GM12892 (cell line): ENCODE data around the gene TEX22.

Source experiments
- DNase-seq: peaks from one replicate; pipeline ENCODE4 v3.0.0; 2011; ENCODE audit not compliant: insufficient read length
- FAIRE-seq: peaks from 2 replicates; lab custom pipeline; 2011; peaks lifted over from hg19 to GRCh38; lab: Jason Lieb, UNC
- POLR2A ChIP-seq: IDR thresholded peaks from 2 replicates; pipeline ENCODE4 v1.6.1; 2011; ENCODE audit warnings: low read depth, low read length, control low read depth
- POLR2AphosphoS5 ChIP-seq: IDR thresholded peaks from 2 replicates; pipeline ENCODE4 v1.6.1; 2011; ENCODE audit warnings: low read depth, low read length, control low read depth
- TAF1 ChIP-seq: IDR thresholded peaks from 2 replicates; pipeline ENCODE4 v1.6.1; 2011; ENCODE audit warnings: low read depth, mild to moderate bottlenecking, control low read depth, low read length, borderline replicate concordance

The TEX22 gene

GRCh38 chr14:105437723-105438500 is 39.6 kb downstream of the TEX22 start:
- FAIRE-seq (no peak), DNase-seq (no peak)
- TF ChIP-seq POLR2AphosphoS5 (no peak), TAF1 (no peak), POLR2A (no peak)

DNA sequence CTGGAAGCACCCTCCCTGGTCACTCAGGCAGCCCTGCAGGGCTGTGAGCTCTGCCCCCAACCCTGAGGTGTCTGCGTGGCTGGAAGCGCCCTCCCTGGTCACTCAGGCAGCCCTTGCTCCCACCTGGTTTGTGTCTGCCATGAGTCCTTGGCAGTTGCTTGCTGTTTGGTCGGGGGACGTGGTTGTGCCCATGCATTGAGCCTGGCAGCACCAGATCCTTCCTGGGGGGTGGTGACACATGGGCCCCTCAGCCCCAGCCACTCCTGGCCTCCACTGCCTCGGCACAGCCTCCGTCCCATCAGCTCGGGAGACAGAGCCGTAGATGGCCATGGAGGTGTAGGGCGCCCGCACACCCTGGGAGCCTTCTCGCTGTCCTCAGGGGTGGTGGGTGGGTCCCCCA is 40.8 kb downstream of the TEX22 start:
- TF ChIP-seq TAF1 (no peak), POLR2AphosphoS5 (no peak), POLR2A (no peak)
- no peak for FAIRE-seq
- no peak for DNase-seq

DNA sequence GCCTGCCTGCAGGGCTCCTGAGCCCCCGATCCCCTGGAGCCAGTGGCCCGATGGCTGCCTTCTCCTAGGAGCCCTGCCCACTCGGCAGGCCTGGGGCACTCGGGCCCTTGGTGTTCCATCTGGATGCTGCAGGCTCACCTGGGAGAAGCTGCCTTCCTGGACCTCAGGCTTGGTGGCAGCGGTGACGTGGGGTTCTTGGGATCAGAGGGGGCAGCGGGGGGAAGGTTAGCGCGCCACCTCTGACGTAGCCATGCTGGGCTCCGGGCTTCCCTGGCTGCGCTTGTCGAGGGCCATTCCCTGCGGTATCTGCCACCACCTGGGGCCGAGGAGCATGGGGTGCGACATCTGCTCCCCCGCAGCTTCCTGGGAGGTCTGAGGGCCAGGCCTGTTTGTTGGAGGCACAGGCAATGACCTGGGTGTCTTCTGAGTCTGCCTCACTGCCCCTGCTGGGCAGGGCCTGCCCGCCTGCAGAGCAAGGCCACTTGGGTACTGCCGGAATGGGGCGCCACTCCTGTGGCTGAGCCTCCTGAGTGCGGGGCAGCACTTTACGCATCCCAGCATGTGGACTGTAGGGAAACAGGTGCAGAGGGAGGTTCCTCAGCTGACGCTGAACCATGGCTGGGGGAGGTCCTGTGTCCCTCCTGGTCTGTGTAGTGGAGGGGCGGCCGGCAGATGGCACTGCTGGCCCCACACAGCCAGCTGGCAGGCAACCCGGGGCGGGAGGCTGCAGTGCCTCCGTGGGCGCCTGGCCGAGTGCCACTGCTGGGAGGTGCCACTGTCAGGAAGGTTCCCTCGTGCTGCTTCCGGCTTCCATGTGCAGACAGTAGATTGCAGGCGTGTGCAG is 41.6 kb downstream of the TEX22 start:
- FAIRE-seq (no peak), DNase-seq (no peak)
- no peak for TF ChIP-seq POLR2AphosphoS5
- TF ChIP-seq TAF1: no peak
- TF ChIP-seq POLR2A: no peak

- DNase-seq (no peak), FAIRE-seq (no peak)
- no peak for TF ChIP-seq POLR2A
- TF ChIP-seq TAF1: no peak
- no peak for TF ChIP-seq POLR2AphosphoS5
These were observed 42.2 kb downstream of the TEX22 start for GRCh38 chr14:105440554-105440900.

GRCh38 chr14:105440992-105441391 is 42.7 kb downstream of the TEX22 start:
- DNase-seq: no peak
- TF ChIP-seq POLR2A: no peak
- TF ChIP-seq POLR2AphosphoS5: no peak
- TF ChIP-seq TAF1: no peak
- no peak for FAIRE-seq

GRCh38 chr14:105442125-105442524 is 43.8 kb downstream of the TEX22 start:
- TF ChIP-seq TAF1: no peak
- no peak for TF ChIP-seq POLR2AphosphoS5
- TF ChIP-seq POLR2A: no peak
- no peak for FAIRE-seq

GRCh38 chr14:105442834-105443233 is 44.5 kb downstream of the TEX22 start:
- TF ChIP-seq POLR2A (no peak), POLR2AphosphoS5 (no peak), TAF1 (no peak)
- DNase-seq (no peak), FAIRE-seq (no peak)

More at GRCh38 chr14:105442125-105442524, 43.8 kb downstream of the TEX22 start:
- no peak for DNase-seq

DNA sequence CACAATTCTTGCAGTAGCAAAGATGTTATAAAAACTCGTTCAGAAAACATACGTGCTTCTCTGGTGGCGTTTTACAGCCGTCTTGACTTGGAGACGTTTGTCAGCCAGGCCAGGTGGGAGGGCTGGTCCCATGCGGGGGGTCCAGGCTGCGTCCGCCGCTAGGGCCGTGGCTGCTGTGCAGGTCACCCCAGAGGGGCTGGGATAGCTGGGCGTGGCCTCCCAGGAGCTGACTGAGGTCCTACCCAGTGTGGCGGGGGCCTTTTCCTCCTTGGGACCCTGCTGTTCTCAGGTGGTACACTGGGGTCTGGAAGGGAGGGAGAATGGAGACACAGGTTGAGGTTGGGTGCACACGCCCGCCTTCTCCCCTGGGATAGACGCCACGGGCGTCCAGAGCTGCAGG is 46.5 kb downstream of the TEX22 start:
- FAIRE-seq: no peak

DNA sequence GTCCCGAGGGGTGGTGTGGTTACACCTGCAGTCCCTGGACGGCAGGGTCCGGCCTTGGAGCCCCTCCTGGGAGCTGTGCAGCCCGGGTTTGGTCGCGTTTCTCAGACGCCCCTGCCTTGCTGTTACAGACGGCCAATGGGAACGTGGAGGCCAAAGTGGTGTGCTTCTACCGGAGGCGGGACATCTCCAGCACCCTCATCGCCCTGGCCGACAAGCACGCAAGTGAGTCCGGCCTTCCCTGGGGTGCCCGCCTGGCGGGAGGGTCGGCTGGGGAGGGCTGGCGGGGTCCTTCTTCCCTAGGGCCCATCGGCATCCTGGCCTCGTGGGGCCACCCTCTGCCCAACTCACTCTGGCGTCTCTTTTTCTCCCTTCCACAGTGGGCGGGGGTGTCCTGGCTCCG is 47.0 kb downstream of the TEX22 start:
- no peak for DNase-seq
- FAIRE-seq: no peak
- TF ChIP-seq TAF1 (no peak), POLR2AphosphoS5 (no peak), POLR2A (no peak)

More for the DNA sequence above, 46.5 kb downstream of the TEX22 start:
- DNase-seq: no peak
- TF ChIP-seq TAF1 (no peak), POLR2A (no peak)

DNA sequence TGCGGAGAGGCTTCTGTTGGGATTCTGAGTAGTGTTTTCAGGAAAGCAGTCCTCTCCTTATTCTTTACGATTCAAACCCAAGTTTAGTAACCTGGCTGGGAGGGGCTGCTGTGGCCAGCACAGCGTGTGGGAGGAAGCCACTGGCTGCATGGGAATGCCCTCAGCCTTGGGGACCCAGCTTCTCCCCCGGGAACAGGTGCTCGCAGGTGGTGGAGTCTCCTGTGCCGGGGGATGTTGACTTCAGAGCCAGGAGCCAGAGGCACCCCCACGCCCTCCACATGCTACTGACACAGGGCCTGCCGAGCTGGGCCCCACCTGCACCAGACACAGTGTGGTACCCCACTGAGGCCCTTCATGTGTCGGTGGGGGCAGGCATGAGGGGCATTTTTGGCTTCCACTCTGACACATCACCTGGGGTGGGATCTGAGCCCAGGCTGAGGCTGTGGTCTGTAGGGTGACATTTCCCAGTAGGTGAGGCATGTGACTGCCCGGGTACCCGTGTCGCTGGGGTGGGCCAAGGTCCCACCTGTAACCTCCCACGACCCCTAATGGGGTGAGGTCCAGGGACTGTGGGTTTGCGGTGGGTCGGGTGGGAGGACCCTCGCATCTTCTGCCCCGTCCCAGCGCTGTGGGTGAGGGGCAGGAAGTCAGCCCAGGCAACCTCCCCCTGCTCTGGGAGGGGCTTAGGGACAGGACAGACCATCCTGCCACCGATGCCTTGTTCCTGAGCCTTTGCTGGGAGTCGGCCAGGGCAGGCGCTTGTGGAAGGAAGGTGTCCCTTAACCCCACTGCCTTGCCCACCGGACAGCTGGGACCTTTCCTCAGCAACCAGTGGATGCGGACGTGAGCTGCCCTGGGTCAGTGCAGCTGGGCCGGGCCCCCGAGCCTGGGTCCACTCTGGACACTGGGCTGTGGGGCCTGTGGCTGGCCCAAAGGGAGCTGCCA is 47.8 kb downstream of the TEX22 start:
- no peak for DNase-seq
- FAIRE-seq: no peak
- TF ChIP-seq TAF1 (no peak), POLR2A (no peak), POLR2AphosphoS5 (no peak)

GRCh38 chr14:105446971-105447370 is 48.6 kb downstream of the TEX22 start:
- TF ChIP-seq POLR2AphosphoS5: no peak
- no peak for TF ChIP-seq TAF1
- no peak for TF ChIP-seq POLR2A
- no peak for FAIRE-seq
- no peak for DNase-seq
